G401 (cell line): ENCODE measurements around the gene SH3TC1. TPM values are rescaled to one million over a fixed set of nuclear protein-coding genes. Genes with fewer than 3 reads are reported as not detected.

ENCODE experiments used
- DNase-seq: peaks from one replicate; pipeline ENCODE4 v3.0.0-alpha.2; 2015; ENCODE audit warnings: low spot score
- in situ Hi-C: cut with HindIII; loops from 2 replicates; pipeline ENCODE4 v1.10.0; 2016; ENCODE audit warnings: low sequenced_read_pairs, mixed read lengths
- total RNA-seq: library from RNA; depleted of rRNA; stranded (reverse); fragments of >200 nt; shearing (Covaris generic); gene quantifications from 2 replicates; pipeline ENCODE4 v1.2.3, GENCODE V29; 2014

Gene SH3TC1
- total RNA-seq, 1 experiment from 2014 or later, result not detected

DNA sequence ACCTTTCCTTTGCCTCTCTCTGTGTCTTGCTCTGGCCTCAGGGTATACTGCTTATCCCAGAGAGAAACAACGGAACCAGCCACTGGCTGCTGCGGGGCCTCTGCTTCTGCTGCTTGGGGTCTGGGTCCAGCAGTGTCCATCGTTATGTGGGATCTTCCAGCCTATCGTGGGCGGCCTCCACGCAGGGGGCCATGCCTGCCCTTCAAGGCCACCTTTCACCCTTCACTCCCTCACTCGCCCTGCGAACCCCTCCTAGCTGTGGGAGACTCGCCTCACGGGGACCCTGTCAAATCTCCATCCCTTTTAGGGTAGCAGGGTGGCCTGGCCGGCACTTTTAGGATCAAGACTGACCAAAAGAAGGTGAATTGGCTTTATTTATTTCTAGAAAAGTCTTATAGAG, 21.1 kb upstream of the SH3TC1 start:
- no peak for DNase-seq
- in situ Hi-C loops, result no loop called here

DNA sequence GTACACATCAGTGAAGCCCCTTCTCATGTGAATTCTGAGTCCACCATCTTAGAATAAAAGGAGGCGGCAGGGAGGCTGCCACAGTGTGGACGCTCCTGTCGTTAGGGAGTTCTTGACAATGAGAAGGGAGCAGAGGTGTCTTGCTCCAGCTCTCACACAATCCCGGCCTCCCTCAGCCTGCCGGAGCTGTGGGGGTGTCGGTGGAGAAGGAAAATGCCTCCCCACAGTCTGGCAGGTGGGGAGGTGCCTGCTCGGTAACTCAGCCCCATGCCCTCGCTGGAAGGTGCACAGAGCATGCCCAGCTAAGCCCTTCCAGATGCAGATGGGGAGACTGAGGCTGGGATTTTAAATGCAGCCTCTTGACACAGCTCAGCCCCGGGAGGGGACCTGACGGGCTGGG, 20.0 kb upstream of the SH3TC1 start:
- no peak for DNase-seq
- in situ Hi-C loops, result no loop called here

DNA sequence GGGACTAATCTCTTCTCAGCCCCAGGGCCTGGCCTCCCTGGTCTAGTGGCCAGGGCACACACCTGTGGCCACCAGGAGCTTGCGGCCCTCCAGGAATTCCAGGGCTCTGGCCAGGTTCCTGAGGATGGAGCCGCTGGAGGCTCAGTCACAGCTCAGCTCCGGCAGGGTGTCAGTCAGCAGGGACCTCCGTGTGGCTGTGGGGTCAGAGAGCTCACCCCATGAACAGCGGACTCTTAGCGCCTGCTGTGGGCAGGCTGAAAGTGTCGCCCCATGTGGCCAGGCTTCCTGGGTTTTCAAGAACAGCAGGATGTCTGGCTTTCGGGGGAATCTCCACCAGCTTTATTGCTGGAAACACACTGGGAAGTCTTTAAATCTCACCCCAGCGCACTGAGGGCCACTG, 19.3 kb upstream of the SH3TC1 start:
- in situ Hi-C loops, result no loop called here
- DNase-seq, result no peak

DNA sequence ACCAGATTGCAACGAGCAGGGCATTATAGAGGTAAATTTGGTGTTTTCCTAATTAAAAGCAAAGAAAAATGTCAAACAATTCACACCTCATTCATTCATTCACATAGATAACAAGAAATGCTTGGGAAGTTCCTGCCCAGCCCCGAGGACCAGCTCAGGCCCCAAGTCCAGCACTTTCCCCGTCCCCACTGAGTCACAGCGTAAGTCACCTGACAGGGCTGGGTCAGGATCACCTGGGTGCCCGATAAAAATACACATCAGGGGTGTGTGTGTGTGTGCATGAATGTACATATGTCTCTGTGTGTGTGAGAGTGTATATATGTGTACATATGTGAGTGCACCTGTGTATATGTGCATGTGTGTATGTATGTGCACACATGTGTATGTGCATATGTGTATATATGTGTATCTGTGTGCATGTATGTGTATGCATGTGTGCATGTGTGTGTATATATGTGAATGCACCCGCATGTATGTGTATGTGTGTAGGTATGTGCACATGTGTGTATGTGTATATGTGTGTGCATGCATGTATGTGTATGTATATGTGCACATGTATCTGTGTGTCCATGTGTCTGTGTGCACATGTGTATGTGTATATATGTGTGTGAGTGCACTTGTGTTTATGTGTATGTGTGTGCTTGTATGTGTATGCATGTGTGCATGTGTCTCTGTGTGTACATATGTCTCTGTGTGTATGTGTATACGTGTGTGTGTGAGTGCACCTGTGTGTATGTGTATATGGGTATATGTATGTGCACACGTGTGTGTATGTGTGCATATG, 18.6 kb upstream of the SH3TC1 start:
- in situ Hi-C loops, result no loop called here
- DNase-seq, result no peak

DNA sequence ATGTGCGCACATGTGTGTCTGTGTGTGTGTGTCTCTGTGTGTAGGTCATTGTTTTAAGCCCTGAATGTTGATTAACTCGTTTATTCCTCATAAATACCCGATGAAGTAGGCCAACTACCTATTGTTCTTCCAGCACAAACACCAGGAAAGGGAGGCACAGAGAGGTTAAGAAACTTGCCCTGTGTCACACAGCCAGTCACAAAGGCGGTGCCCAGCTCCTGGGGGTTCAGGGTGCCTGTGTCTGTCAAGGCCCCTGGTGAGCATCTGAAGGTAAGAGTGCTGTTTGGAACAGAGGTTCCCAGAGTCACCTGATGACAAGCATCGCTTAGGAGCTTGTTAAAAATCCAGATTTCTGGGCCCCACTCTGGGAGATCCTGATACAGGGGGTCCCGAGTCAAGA, 18.0 kb upstream of the SH3TC1 start:
- in situ Hi-C loops, result no loop called here
- no peak for DNase-seq

DNA sequence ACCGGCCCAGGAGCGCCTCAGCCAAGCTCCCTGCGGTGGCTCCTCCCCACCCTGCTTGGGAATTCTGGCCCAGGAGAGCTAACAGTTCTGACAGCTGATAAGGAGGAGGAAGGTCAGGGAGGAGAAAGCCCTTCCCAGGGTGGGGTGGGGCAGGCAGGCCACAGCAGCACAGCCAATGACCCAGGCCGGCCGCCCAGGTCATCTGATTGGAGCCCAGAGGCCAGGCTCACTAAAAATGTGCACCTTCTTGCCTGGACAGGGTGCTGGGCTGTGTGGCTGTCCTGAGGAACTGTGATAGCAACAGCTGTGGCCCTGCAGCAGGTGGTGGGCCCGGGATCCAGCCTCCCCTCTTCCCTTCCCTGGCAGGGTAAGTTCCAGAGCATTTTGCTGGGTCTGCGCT, 17.2 kb upstream of the SH3TC1 start:
- in situ Hi-C loops, result no loop called here
- no peak for DNase-seq

DNA sequence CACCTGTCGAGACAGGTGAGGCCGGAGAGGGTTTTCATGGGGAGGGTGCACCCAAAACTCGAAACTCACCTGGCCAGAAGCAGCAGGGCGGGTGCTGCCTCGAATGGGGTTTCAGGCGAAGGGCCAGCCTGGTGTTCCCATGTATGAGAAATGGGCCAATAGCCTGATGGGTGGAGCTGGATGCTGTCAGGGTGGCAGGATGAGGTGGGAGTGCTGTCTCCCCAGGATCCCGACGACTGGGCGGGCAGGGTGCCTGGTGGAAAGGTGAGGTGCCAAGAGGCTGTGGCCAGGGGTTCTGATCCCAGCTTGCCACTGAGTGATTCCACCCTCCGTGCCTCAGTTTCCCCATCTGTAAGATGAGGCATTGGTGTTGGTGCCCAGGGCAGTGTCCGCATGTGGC, 16.8 kb upstream of the SH3TC1 start:
- in situ Hi-C loops, result no loop called here

DNA sequence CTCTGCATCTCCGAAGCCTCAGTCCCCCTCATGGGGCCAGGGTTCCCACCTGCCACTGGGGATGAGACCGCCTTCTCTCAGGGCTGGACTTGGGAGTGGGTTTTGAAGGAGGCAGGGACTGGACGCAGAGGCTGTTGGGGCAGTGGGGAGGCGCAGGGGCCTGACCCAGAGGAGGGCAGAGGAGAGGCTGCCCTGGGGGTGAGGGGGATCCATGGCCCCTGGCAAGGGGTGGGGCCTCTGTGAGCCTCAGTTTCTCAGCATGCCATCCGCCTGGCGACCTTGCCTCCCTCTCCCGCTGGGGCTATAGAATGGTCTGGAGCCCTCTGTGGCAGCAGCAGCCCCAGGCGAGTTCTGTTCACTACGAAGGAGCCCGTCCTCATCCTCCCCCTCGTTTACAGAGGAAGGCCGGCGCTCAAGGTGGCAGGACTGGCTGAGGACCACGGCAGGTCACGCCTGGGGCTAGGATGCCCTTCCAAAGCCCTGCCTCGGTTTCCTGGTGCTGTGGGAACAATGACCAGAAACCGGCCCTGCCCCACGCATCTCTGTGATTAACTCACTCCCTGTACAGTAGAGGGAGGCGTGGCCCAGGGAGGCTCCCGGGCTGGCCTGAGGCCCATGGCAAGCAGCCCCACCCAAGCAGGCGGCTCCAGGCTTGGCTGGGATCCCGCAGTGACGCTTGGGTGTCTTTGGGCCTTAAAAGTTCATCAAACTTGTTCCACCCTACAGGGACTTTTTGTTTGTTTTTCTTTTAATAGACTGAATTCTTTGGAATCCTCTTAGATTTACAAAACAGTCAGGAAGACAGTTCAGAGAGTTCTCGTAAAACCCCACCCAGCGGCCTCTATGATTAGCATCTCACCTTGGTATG, 16.0 kb upstream of the SH3TC1 start:
- in situ Hi-C loops, result no loop called here
- DNase-seq, result no peak

More for the DNA sequence above, 16.8 kb upstream of the SH3TC1 start:
- no peak for DNase-seq

DNA sequence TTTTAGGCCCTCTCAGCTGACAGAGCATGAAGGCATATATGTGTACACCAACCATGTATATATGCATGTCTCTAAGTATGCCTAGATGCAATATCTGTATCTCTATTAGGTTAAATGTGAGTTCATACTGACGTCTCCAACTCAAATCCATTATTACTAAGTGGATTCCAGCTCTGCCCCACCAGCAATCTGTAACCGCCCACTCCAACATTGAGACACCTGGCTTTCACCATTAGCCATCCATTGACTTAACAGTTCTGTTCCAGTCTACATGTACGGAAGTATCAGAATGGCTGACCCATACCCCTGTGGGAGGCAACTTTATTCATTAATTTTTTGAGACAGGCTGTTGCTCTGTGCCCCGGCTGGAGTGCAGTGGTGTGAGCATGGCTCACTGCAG, 15.0 kb upstream of the SH3TC1 start:
- in situ Hi-C loops, result no loop called here
- DNase-seq, result no peak

DNA sequence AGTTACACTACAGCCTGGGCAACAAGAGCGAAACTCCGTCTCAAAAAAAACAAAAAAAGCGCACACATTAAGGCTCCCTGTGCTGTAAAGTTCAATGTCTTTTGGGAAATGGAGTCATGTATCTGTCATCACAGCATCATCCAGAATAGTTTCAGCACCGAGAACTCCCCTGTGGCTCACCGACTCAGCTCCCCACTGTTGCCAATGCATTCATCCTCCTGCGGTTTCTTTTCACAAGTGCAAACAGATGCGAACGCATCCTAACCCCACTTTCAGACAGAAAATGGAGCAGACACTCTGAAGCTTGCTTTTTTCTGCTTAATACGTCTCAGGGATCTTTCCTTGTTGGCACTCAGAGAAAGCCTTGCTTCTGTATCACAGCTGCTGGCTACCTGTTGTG, 13.8 kb upstream of the SH3TC1 start:
- in situ Hi-C loops, result no loop called here
- no peak for DNase-seq

DNA sequence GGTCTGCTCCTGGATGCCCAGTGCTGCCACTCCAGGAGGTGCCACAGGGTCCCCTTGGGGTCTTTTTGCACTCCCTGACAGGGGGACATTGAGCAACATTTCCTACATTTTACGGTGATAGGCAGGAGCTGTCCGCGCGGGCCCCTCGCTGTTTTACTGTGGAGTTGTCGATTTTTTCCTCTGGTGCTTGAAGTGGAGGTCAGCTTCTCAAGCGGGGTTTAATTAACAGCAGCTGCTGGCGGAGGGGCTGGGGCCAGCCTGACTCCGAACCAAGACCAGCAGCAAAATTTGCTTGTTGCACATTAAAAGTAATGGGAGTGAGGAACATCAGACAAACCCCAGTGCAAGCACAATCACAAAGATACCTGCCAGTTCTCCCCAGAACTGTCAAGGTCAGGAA, 13.2 kb upstream of the SH3TC1 start:
- in situ Hi-C loops, result no loop called here

DNA sequence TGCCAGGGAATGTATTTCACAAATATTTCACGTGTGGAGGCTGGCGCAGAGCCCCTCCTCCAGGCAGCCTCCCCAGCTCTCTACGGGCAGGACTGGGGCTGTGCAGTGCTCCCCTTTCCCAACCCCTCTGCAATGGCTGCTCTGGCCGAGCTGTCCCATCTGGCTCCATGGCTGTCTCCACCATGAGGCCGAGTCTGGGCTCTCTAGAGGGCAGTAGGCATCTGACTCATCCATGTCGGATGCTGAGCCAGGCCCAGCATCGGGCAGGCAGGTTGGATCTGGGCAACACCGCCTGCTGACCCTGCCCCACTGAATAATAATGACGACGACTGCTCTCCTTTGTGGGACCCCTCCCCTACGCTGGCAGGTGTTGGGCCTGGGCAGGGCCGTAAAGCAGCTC, 11.0 kb upstream of the SH3TC1 start:
- in situ Hi-C loops, result no loop called here
- peak; percentile 33 for DNase-seq

More for the DNA sequence above, 13.2 kb upstream of the SH3TC1 start:
- DNase-seq, result no peak

DNA sequence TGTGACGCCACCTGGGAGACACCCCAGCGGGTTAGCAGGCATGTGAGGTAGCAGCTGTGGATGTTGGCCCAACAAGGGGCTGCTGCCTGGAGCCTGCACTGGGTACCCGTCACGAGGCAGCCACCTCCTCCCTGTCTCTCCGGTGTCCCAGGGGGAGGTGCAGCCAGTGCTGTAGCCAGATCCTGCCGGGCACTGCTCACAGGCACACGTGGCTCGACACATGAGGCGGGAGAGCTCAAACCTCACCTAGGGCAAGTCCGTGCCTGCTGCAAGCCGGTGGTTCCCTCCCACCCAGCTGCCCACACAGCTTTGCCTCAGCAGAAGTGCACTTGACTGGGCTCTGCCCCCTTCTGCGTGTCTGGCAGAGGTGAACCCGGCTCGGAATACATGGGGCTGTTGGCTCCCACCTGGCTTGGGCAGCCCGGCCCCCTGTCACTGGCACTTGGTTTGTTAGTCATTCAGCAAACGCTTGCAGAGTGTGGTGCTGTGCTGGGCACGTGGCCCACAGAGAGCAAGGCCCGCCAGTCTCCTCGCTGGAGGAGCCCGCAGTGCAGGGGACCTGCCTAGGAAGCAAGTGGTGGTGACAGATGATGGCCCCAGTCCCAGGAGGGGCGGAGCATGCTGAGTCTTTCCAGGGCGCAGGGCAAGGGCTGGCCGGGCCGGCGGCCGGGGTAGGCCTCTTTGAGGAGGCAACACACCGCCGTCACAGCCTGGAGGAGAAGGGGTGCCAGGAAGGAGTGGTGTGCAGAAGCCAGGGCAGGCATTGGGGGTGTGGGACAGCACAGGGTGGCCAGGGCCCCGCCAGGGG, 10.1 kb upstream of the SH3TC1 start:
- DNase-seq, result peak; percentile 50
- in situ Hi-C loops, result no loop called here

DNA sequence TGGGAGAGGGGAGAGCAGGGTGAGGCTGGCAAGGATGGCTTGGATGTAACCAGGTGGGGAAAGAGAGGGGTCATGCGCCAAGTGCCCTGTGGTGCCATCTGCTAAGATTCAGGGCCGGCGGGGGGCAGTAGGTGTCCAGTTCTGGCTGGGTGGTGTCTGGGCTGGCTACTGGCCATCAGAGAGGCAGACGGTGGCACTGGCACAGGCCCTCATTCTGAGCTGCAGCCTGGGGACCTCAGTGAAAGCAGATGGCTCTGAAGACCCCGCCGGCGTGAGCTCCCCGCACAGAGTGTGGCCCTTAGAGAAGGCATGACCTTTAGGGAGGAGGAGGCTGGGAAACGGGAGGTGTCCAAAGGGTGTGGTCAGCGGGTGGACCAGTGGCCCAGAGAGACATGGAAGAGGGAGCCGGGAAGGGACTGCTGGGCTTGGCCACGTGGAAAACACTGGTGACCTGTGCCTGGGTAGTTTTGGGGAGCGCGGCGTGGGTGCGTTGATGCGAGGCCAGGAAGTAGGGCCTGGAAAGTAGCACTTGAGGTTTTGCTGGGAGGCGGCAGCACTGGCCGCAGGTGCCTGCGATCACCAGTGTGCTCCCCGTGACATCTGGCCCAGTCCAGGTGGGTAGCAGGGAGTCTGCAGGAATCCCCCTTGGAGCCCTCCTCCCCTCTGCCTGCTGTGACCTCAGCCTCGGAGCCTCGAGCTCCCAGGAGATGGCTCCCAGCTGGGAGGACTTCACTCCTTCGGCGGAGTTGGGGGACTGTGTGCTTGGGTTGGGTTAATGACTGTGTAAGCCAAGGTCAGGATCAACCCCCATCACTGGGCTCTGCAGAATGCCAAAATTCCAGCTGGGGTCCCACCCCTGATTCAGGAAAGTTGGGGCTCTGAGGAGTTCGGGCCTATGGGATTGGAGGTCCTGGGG, 9.3 kb upstream of the SH3TC1 start:
- in situ Hi-C loops, result no loop called here
- peak; percentile 73 for DNase-seq

DNA sequence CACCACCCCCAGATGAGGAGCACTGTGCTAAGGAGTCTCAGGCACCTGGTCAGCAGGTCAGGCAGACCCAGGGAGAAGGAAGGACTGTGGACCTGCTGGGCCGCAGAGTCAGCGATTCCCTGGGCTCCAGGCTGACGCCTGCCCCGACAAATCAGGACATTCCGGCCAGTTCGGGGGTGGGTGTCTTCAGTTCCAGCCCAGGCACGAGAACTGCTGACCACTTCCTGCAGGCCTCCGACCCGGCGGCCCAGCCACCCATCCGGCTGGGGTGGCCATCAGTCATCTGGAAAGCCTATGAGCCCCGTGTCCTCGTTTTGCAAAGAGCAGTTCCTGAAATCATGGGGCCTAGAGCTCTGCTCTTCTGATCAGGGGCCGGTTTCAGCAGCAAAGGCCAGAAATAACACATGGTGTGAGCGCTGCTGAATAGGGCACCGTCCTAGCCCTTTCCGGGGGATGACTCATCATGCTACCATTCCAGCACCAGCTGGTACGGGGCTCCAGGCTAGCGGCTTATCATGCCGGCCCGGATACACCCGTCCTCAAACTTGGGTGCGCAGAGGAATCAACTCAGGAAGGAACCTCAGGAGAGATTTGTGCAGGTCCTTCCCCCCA, 7.8 kb upstream of the SH3TC1 start:
- DNase-seq, result no peak
- in situ Hi-C loops, result no loop called here

DNA sequence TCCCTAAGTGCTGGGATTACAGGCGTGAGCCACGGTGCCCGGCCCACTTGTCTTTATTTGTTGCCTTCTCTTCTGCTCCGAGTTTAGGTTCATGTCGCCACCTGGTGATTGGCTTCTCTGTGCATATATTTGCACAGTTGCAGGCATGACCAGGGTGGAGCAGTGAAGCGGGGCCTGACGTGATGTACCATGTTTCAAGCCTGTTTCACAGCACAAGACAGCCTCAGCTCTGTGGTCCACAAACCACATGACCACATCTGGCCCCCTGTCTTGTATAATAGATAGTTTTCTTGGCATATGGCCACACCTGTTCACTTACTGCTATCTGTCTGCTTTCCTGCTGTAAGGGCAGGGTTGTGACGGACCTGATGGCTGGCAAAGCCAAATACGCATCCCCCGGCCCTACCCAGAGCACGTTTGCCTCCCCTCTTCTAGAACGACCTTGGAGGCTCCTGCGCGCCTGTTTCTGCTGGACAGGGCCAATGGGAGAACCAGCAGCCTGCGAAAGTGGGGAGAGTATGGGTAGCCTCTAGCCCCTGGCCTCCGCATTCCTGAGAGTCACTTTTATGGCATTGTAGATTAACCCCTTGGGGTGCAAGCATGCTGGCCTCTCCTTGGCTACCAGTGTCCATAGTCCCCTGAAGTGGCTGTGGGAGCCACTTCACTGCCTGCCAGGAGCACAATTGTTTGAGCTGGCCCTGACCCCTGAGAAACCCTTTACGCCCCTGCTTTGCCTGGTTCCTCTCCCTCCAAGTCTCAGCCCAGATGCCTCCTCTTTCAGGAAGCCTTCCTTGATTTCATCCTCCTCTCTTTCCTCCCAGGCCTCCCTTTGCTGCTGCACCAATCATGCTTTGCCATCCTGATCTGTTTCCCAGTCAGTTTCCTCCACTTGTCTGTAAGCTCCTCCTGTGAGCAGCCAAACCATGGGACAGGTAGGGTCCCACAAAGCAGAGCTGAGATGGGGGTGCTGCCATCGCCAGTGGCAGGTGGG, 6.0 kb upstream of the SH3TC1 start:
- in situ Hi-C loops, result no loop called here
- no peak for DNase-seq
